ENCODE data around the gene RDX.

The RDX gene

DNA sequence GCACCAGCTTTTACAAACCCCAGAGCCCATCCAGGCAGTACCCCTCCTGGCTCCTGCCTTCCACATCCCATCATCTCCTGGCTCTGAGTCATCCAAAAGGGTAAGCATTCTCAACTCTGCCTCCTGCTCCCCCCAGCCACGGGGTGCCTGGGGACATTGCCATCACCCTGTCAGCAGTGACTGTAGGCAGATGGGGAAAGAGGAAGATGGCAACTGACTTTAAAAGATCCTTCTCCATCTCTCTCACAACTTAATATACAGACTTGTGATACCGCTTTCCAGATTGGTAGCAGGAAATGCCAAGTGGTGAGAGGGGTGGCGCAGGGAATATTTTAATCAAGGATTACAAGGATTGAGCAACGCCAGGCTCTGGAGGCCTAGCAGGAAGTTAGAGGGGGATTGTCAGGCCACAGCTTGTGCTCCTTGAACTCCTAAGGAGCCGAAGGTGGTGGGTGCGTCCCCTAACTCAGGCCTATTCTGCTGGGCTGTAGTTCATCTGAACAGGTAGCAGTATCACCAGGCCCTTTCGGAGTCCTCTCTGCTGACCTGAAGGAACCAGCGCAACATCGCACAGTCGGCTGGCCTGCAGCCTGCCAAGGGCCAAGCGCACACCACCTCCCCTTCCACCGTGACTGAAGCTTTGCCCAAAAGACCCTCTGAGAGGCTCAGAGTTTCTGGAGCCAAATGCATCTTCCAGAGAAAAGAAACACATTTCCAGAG, 119.9 kb downstream of the RDX start:
- H2AFZ ChIP-seq (ENCODE audit: low read depth, low read length, severe bottlenecking), result no peak overlapping the region
- H3K4me3 ChIP-seq (ENCODE audit: insufficient read depth, low read length, poor library complexity, severe bottlenecking), result no peak overlapping the region
- H3K9me3 ChIP-seq (ENCODE audit: insufficient read depth, low read length), result no peaks in the 10 kb centered on the region
- H3K4me2 ChIP-seq (ENCODE audit: low read depth, low read length, poor library complexity, severe bottlenecking), result no peak overlapping the region
- no peaks in the 10 kb centered on the region for H3K27me3 ChIP-seq (ENCODE audit: low read length)
- H3K9me2 ChIP-seq (replicated peaks; ENCODE audit: insufficient read depth, low read length), result no peaks in the 10 kb centered on the region
- no peaks in the 10 kb centered on the region for H3F3A ChIP-seq (ENCODE audit: insufficient read depth)
- H3K27ac ChIP-seq (ENCODE audit: low read depth, low read length), result no peak overlapping the region
- no peaks in the 10 kb centered on the region for H3K36me3 ChIP-seq (ENCODE audit: low read length)
- TF ChIP-seq EZH2phosphoT487 (conservative IDR thresholded peaks at IDR 0.05; ENCODE audit: low read length), result no peak
- TF ChIP-seq, protein P1, sequence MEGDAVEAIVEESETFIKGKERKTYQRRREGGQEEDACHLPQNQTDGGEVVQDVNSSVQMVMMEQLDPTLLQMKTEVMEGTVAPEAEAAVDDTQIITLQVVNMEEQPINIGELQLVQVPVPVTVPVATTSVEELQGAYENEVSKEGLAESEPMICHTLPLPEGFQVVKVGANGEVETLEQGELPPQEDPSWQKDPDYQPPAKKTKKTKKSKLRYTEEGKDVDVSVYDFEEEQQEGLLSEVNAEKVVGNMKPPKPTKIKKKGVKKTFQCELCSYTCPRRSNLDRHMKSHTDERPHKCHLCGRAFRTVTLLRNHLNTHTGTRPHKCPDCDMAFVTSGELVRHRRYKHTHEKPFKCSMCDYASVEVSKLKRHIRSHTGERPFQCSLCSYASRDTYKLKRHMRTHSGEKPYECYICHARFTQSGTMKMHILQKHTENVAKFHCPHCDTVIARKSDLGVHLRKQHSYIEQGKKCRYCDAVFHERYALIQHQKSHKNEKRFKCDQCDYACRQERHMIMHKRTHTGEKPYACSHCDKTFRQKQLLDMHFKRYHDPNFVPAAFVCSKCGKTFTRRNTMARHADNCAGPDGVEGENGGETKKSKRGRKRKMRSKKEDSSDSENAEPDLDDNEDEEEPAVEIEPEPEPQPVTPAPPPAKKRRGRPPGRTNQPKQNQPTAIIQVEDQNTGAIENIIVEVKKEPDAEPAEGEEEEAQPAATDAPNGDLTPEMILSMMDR (IDR thresholded peaks at IDR 0.05; ENCODE audit: insufficient read depth, low read length, poor library complexity, severe bottlenecking), result no peak
- H4K20me1 ChIP-seq (ENCODE audit: low read depth, low read length), result no peaks in the 10 kb centered on the region
- no peaks in the 10 kb centered on the region for H3K79me2 ChIP-seq (ENCODE audit: insufficient read depth, low read length)
- H3K9ac ChIP-seq (ENCODE audit: low read length), result no peak overlapping the region

DNA sequence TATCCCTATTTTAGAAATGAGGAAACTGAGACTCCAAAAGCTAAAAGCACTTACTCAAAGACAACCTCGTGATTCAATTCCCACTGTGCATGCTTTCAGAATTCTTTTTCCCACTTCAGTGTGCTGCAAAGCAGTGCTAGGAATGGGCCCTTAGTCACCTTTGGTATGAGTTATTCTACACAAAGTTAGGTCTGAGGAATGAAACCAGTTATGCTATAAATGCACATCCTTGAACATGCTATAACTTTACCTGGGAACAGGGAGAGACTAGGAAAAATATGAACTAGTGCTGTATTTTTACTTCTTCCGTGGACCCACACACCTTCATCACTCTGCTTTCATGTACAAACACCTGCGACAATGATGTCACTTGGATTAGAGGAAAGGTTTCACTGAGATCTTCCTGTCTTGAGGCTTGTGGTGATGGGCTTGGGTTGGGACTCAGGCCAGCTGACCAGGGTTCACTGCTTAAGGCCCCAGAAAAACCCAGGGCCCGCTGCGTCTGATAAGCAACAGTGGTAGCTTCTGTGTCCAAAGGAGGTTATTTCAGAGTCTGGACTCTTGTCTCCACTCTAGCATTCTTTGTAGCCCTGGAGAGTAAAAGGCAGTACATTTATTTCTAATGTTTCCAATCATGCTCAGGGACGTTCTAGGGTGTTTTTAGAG, 121.6 kb downstream of the RDX start:
- no peaks in the 10 kb centered on the region for H3K9me2 ChIP-seq (replicated peaks; ENCODE audit: insufficient read depth, low read length)
- no peaks in the 10 kb centered on the region for H3K27me3 ChIP-seq (ENCODE audit: low read length)
- no peak overlapping the region for H3K9ac ChIP-seq (ENCODE audit: low read length)
- no peak overlapping the region for H3K4me3 ChIP-seq (ENCODE audit: insufficient read depth, low read length, poor library complexity, severe bottlenecking)
- H4K20me1 ChIP-seq (ENCODE audit: low read depth, low read length), result no peaks in the 10 kb centered on the region
- no peaks in the 10 kb centered on the region for H3F3A ChIP-seq (ENCODE audit: insufficient read depth)
- H3K79me2 ChIP-seq (ENCODE audit: insufficient read depth, low read length), result no peaks in the 10 kb centered on the region
- no peaks in the 10 kb centered on the region for H3K36me3 ChIP-seq (ENCODE audit: low read length)
- H3K9me3 ChIP-seq (ENCODE audit: insufficient read depth, low read length), result no peaks in the 10 kb centered on the region
- no peak overlapping the region for H2AFZ ChIP-seq (ENCODE audit: low read depth, low read length, severe bottlenecking)
- TF ChIP-seq EZH2phosphoT487 (conservative IDR thresholded peaks at IDR 0.05; ENCODE audit: low read length), result no peak
- TF ChIP-seq, protein P1 (IDR thresholded peaks at IDR 0.05; ENCODE audit: insufficient read depth, low read length, poor library complexity, severe bottlenecking), result no peak
- H3K4me2 ChIP-seq (ENCODE audit: low read depth, low read length, poor library complexity, severe bottlenecking), result no peak overlapping the region
- H3K27ac ChIP-seq (ENCODE audit: low read depth, low read length), result no peak overlapping the region

DNA sequence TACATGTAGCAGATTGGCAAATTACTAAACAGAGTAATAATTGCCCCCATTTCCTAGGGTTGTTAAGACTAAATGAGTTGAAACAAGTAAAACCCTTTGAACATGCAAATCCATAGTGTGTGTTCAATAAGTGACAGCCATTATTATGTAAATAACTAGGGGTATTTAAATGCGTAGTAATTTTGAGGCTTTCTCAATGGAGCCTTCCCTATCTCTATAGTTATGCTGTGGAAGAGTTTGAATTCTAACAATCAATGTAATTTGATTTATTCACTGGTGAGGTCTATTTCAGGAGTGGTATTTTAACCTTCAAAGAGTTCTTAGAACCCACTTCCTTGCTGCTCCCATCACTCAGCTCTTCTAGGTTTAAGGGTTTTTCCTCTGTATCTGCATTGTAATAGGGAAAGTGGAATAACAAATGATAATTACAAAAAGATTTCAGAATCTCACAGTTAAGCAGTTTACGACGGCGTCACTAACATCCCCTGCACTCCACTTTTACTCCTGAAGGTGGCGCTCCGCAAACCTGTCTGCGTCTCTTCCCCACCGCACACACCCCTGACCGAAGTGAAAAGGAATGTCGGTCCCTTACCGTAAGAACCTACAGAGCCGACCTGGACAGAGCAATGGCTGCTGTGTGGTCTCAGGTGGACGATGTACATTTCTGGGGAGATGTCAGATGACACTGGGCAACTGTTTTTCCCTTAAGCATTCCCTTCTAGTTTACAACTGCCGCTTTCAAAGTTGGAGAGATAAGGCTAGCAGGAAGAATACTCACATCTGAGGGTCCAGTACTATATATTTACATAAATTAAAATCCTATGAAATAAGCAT, 122.4 kb downstream of the RDX start:
- Histone ChIP-seq H3K4me3 (ENCODE audit: insufficient read depth, low read length, poor library complexity, severe bottlenecking) (no peak overlapping the region), H3K27me3 (ENCODE audit: low read length) (no peaks in the 10 kb centered on the region), H3F3A (ENCODE audit: insufficient read depth) (no peaks in the 10 kb centered on the region), H4K20me1 (ENCODE audit: low read depth, low read length) (no peaks in the 10 kb centered on the region), H3K4me2 (ENCODE audit: low read depth, low read length, poor library complexity, severe bottlenecking) (no peak overlapping the region), H3K36me3 (ENCODE audit: low read length) (no peaks in the 10 kb centered on the region), H3K9ac (ENCODE audit: low read length) (no peak overlapping the region), H3K9me2 (replicated peaks; ENCODE audit: insufficient read depth, low read length) (no peaks in the 10 kb centered on the region), H3K27ac (ENCODE audit: low read depth, low read length) (no peak overlapping the region), H3K79me2 (ENCODE audit: insufficient read depth, low read length) (no peaks in the 10 kb centered on the region), H2AFZ (ENCODE audit: low read depth, low read length, severe bottlenecking) (no peak overlapping the region), H3K9me3 (ENCODE audit: insufficient read depth, low read length) (no peaks in the 10 kb centered on the region)
- TF ChIP-seq EZH2phosphoT487 (conservative IDR thresholded peaks at IDR 0.05; ENCODE audit: low read length), result no peak
- TF ChIP-seq, protein P1 (IDR thresholded peaks at IDR 0.05; ENCODE audit: insufficient read depth, low read length, poor library complexity, severe bottlenecking), result peak; percentile 68

Data from SU-DHL-6 (cell line).